ENCODE measurements around the gene LIMCH1. TPM values are rescaled to one million over a fixed set of nuclear protein-coding genes. Genes with fewer than 3 reads are reported as not detected.
"Not testable (repeated sequence)": the region's sequence is repeated elsewhere in the genome, so short reads cannot be mapped to it uniquely, and the experiment has no call there.

LIMCH1 gene
- total and polyA plus RNA-seq, 10 donors, result 14.4 to 434 (median 212) TPM

DNA sequence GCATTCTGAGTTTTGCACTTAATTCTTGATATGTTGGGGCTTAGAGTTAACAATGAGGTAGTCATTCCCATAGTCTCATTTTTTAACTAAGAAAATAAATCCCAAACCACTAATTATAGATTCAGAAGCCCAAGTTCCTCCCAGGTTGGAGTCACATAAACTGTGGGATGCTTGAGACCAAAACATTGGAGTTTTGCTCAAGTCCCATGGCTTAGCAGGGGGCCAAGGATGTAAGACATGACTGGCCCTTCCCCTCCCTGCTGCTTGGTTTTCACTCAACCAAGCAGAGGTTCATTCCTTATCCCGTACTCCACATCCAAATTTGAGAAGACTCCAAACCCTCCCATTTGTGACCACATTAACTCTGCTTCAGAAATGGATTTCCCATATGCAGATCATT lies 101.3 kb downstream of the LIMCH1 start:
- Histone ChIP-seq H3K9me3 (no peaks in the 10 kb centered on the region), H3K4me1 (peaks cover 0 to 4% (median 1%) of the 10 kb centered on the region in 6 donors), H3K4me3 (no peak overlapping the region), H3K27me3 (replicated peaks in 1 of 7) (peaks cover 0 to 25% (median 2%) of the 10 kb centered on the region in 7 donors), H3K27ac (no peak overlapping the region), H3K36me3 (peaks cover 0 to 4% (median 0%) of the 10 kb centered on the region in 6 donors)
- DNase-seq, result no peak
- intact Hi-C loops (cut with DNase I; ENCODE audit: low total_unique reads), result no loop called here
- no peak for TF ChIP-seq POLR2AphosphoS5 (IDR thresholded peaks at IDR 0.05)
- TF ChIP-seq POLR2A (IDR thresholded peaks at IDR 0.05), result no peak
- no peak for TF ChIP-seq CTCF (IDR thresholded peaks at IDR 0.05 in 8 of 11, conservative IDR thresholded peaks at IDR 0.05 in 3 of 11)
- WGBS, 5 donors, result 86 to 100% (median 92%) methylated on average over 1 of the region's 1 CpG

DNA sequence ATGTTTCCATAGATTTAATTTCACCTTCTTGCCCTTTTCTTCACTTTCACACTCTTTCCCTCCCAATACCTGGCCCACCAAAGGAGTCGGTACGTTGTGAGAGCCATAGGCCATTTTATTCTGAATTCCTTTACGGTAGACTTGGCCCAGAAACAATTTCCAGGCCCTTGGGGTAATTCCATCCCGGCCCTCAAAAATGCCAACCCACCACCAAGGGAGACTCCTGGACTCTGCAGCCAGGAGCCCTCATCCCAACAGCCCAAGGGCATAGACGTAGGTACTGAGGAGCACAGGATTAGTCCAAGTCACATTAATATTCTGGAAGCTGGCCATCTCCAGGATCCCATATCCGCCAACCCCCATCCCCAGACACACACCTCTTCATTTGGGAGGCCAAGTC lies 102.9 kb downstream of the LIMCH1 start:
- Histone ChIP-seq H3K27ac (no peak overlapping the region), H3K4me1 (peaks cover 0 to 10% (median 2%) of the 10 kb centered on the region in 6 donors), H3K4me3 (no peak overlapping the region), H3K36me3 (peaks cover 0 to 16% (median 0%) of the 10 kb centered on the region in 6 donors), H3K27me3 (replicated peaks in 1 of 7) (peaks cover 0 to 42% (median 8%) of the 10 kb centered on the region in 7 donors), H3K9me3 (no peaks in the 10 kb centered on the region)
- no peak for DNase-seq
- intact Hi-C loops (cut with DNase I; ENCODE audit: low total_unique reads), result no loop called here
- TF ChIP-seq POLR2A (IDR thresholded peaks at IDR 0.05), result no peak
- TF ChIP-seq CTCF (IDR thresholded peaks at IDR 0.05 in 8 of 11, conservative IDR thresholded peaks at IDR 0.05 in 3 of 11), result no peak
- no peak for TF ChIP-seq POLR2AphosphoS5 (IDR thresholded peaks at IDR 0.05)
- WGBS, 5 donors, result 88 to 94% (median 90%) methylated on average over 6 of the region's 6 CpGs

GRCh38 chr4:41642746-41643145 lies 104.8 kb downstream of the LIMCH1 start:
- H3K27ac ChIP-seq; H3K9me3 ChIP-seq; DNase-seq; intact Hi-C loops (cut with DNase I; ENCODE audit: low total_unique reads); H3K4me3 ChIP-seq: not testable (repeated sequence)
- H3K4me1 ChIP-seq, result peaks cover 0 to 25% (median 2%) of the 10 kb centered on the region in 6 donors
- 91 to 100% (median 94%) methylated on average over 1 of the region's 1 CpG for WGBS, 5 donors
- peaks cover 0 to 54% (median 8%) of the 10 kb centered on the region in 7 donors for H3K27me3 ChIP-seq (replicated peaks in 1 of 7)
- H3K36me3 ChIP-seq, result peaks cover 0 to 28% (median 0%) of the 10 kb centered on the region in 6 donors

DNA sequence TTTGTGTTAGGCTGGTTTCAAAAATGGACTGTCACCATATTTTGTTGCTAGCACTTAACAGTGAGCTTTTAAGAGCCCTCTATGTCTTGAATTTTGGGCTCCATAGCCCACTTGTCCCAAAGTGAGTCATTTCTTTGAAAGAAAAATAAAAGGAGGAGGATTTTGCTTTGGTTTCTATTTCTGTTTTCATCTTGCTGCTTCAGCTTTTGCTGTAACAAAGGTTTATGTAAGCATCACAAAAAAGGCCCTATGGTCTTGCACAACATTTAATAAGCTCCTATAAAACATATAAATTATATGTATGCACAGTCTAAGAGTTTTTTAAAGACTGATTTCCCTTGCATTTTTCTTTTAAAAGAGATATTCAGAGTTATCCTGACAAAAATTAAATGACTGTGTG lies 105.4 kb downstream of the LIMCH1 start:
- no peaks in the 10 kb centered on the region for H3K9me3 ChIP-seq
- no peak for DNase-seq
- TF ChIP-seq CTCF (IDR thresholded peaks at IDR 0.05 in 8 of 11, conservative IDR thresholded peaks at IDR 0.05 in 3 of 11) (no peak), POLR2A (IDR thresholded peaks at IDR 0.05) (no peak), POLR2AphosphoS5 (IDR thresholded peaks at IDR 0.05) (no peak)
- peaks cover 0 to 27% (median 2%) of the 10 kb centered on the region in 6 donors for H3K4me1 ChIP-seq
- intact Hi-C loops (cut with DNase I; ENCODE audit: low total_unique reads), result no loop called here
- no peak overlapping the region for H3K27ac ChIP-seq
- H3K4me3 ChIP-seq, result no peak overlapping the region
- H3K27me3 ChIP-seq (replicated peaks in 1 of 7), result peaks cover 0 to 52% (median 8%) of the 10 kb centered on the region in 7 donors
- H3K36me3 ChIP-seq, result peaks cover 0 to 34% (median 0%) of the 10 kb centered on the region in 6 donors
